GM12873 (cell line): ENCODE data around the gene PUS7L.

Experiments used
- TF ChIP-seq, protein P1 (sequence below): IDR thresholded peaks from 2 replicates; pipeline ENCODE4 v1.5.1; 2012; ENCODE audit warnings: low read depth, mild to moderate bottlenecking, moderate library complexity, low read length, control low read depth; ENCODE audit not compliant: insufficient read depth; ENCODE audit errors: missing control alignments

PUS7L gene

GRCh38 chr12:43676183-43676813 is 82.3 kb downstream of the PUS7L start:
- TF ChIP-seq, protein P1, sequence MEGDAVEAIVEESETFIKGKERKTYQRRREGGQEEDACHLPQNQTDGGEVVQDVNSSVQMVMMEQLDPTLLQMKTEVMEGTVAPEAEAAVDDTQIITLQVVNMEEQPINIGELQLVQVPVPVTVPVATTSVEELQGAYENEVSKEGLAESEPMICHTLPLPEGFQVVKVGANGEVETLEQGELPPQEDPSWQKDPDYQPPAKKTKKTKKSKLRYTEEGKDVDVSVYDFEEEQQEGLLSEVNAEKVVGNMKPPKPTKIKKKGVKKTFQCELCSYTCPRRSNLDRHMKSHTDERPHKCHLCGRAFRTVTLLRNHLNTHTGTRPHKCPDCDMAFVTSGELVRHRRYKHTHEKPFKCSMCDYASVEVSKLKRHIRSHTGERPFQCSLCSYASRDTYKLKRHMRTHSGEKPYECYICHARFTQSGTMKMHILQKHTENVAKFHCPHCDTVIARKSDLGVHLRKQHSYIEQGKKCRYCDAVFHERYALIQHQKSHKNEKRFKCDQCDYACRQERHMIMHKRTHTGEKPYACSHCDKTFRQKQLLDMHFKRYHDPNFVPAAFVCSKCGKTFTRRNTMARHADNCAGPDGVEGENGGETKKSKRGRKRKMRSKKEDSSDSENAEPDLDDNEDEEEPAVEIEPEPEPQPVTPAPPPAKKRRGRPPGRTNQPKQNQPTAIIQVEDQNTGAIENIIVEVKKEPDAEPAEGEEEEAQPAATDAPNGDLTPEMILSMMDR, result peak; percentile 89

- TF ChIP-seq, protein P1, result no peak
Observed at GRCh38 chr12:43675048-43675904, 83.3 kb downstream of the PUS7L start.

DNA sequence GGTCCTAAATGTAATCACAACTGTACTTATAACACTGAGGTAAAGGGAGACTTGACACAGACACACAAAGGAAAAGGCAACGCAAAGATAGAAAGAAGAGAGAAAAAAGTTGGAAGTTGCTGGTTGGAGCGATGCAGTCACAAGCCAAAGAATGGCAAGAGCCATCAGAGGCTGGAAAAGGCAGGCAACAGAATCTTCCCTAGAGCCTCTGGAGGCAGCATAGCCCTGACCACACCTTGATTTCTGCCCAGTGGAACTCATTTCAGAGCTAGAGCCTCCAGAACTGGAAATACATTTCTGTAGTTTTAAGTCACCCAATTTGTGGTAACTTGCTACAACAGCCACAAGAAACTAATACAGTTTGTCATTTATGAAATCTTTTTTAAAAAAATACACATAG is 89.2 kb downstream of the PUS7L start:
- TF ChIP-seq, protein P1, result no peak
